Caco-2 (cell line): ENCODE results near the gene SLC7A11. TPM values are rescaled to one million over a fixed set of nuclear protein-coding genes. Genes with fewer than 3 reads are reported as not detected.

Source experiments
- BruUV-seq: library from RNA; stranded (reverse); fragments of 400-500 nt; replicated peaks from 2 replicates; lab custom pipeline; 2021; lab: Mats Ljungman, UMichigan
- CTCF ChIA-PET: fragments of 300-600 bp; sonication (Branson Sonifier 250); formaldehyde crosslinking; loops from one replicate; lab custom pipeline; 2022; ENCODE audit warnings: antibody characterized with exemption; lab: Charles Lee
- POLR2A ChIA-PET: fragments of 300-600 bp; sonication (Branson Sonifier 250); formaldehyde crosslinking; loops from one replicate; lab custom pipeline; 2022; ENCODE audit warnings: antibody characterized with exemption; lab: Charles Lee
- DNase-seq, 2 experiments: peaks; one replicate each; pipeline versions ENCODE4 v3.0.0 to v3.0.0-alpha.2; 2020 to 2022
- H3K27me3 ChIP-seq: replicated peaks from 2 replicates; pipeline ENCODE4 v1.6.0; 2011; ENCODE audit warnings: low read length; ENCODE audit not compliant: control insufficient read depth, insufficient read depth
- H3K36me3 ChIP-seq: 2 replicates; pipeline ENCODE4 v1.5.1; 2011; ENCODE audit warnings: low read length; ENCODE audit not compliant: control insufficient read depth, insufficient read depth
- H3K4me1 ChIP-seq: fragments of 250-450 bp; sonication (Bioruptor Pico); 2 replicates; pipeline ENCODE4 v1.5.1; 2020; ENCODE audit warnings: mild to moderate bottlenecking
- H3K4me3 ChIP-seq: 2 replicates; pipeline ENCODE4 v1.5.1; 2011; ENCODE audit warnings: low read depth, mild to moderate bottlenecking, control low read depth, low read length
- H3K9me3 ChIP-seq: fragments of 250-450 bp; sonication (Bioruptor Pico); 2 replicates; pipeline ENCODE4 v1.5.1; 2020; ENCODE audit warnings: mild to moderate bottlenecking, moderate library complexity
- H3K27ac Mint-ChIP-seq: one replicate; pipeline ENCODE4 v1.8.0; 2022; ENCODE audit warnings: mixed read lengths; ENCODE audit not compliant: unreplicated experiment
- H3K27me3 Mint-ChIP-seq: one replicate; pipeline ENCODE4 v1.8.0; 2022; ENCODE audit warnings: mixed read lengths; ENCODE audit not compliant: insufficient read depth, unreplicated experiment
- H3K36me3 Mint-ChIP-seq: one replicate; pipeline ENCODE4 v1.8.0; 2022; ENCODE audit warnings: mild to moderate bottlenecking, mixed read lengths; ENCODE audit not compliant: insufficient read depth, unreplicated experiment
- H3K4me1 Mint-ChIP-seq: one replicate; pipeline ENCODE4 v1.8.0; 2022; ENCODE audit warnings: low read depth, mixed read lengths; ENCODE audit not compliant: unreplicated experiment
- H3K4me3 Mint-ChIP-seq: one replicate; pipeline ENCODE4 v1.8.0; 2022; ENCODE audit warnings: mild to moderate bottlenecking, moderate library complexity, mixed read lengths; ENCODE audit not compliant: unreplicated experiment
- H3K9me3 Mint-ChIP-seq: one replicate; pipeline ENCODE4 v1.8.0; 2022; ENCODE audit warnings: mixed read lengths; ENCODE audit not compliant: unreplicated experiment
- CTCF ChIP-seq, 2 experiments: fragments of 200-600 bp in 1 of 2; IDR thresholded peaks; 1 replicate in 1 of 2; 2 replicates in 1 of 2; pipeline versions ENCODE4 v1.5.1 to v1.8.0; 2011 to 2022; ENCODE audit warnings: antibody characterized with exemption in 1 of 2, control low read depth in 1 of 2, inconsistent platforms in 1 of 2, low read depth in 1 of 2, low read length in 1 of 2, mild to moderate bottlenecking in 1 of 2, moderate library complexity in 1 of 2; ENCODE audit not compliant: insufficient read depth in 1 of 2, severe bottlenecking in 1 of 2, unreplicated experiment in 1 of 2
- intact Hi-C: fragments of 100-400 bp; cut with micrococcal nuclease; formaldehyde crosslinking; loops from one replicate; pipeline ENCODE4 v1.10.0; 2022; ENCODE audit not compliant: unreplicated experiment
- total RNA-seq: library from RNA; stranded (reverse); gene quantifications from 2 replicates; pipeline ENCODE4 v1.2.3, GENCODE V29; 2022

Gene SLC7A11
- total RNA-seq, 1 experiment from 2014 or later: 41.1 TPM

- TF ChIP-seq CTCF (IDR thresholded peaks at IDR 0.05; ENCODE audit: insufficient read depth in 1 of 2, low read depth in 1 of 2, low read length in 1 of 2, severe bottlenecking in 1 of 2, unreplicated experiment in 1 of 2): no peak
- Mint-ChIP-seq H3K9me3 (no peaks in the 10 kb centered on the region), H3K27ac (peak overlapping the region; percentile 61), H3K4me1 (peaks cover 33% of the 10 kb centered on the region), H3K4me3 (no peak overlapping the region), H3K36me3 (peaks cover 24% of the 10 kb centered on the region), H3K27me3 (no peaks in the 10 kb centered on the region)
- BruUV-seq: no TSS peak
- no peaks in the 10 kb centered on the region for H3K9me3 ChIP-seq
- H3K27me3 ChIP-seq: no peaks in the 10 kb centered on the region
- ChIA-PET CTCF (no interaction called here), POLR2A (no interaction called here)
- intact Hi-C loops: no loop called here
- H3K4me1 ChIP-seq: peaks cover 34% of the 10 kb centered on the region
- no peaks in the 10 kb centered on the region for H3K36me3 ChIP-seq
- no peak overlapping the region for H3K4me3 ChIP-seq
- DNase-seq: no peak
Measured at GRCh38 chr4:138202686-138203085, 39.5 kb downstream of the SLC7A11 start.

DNA sequence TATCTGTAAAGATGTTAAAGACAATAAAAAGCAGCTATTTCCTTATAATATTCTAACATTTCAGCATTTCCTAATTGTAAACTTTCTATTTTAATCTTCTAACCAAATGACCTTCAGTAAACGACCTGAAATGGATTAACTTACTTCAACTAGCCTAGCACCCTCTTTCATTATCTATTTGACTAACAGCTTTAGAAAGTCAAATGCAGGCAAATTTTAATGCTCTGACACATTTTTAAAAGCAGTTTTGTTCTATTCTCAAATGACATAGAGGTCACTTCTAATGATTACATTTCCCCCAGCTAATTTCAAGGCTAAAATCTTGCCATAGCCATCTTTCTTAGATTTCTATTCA, 41.9 kb downstream of the SLC7A11 start:
- no peak for TF ChIP-seq CTCF (IDR thresholded peaks at IDR 0.05; ENCODE audit: insufficient read depth in 1 of 2, low read depth in 1 of 2, low read length in 1 of 2, severe bottlenecking in 1 of 2, unreplicated experiment in 1 of 2)
- Histone ChIP-seq H3K36me3 (no peaks in the 10 kb centered on the region), H3K4me3 (no peak overlapping the region), H3K27me3 (no peaks in the 10 kb centered on the region), H3K9me3 (no peaks in the 10 kb centered on the region), H3K4me1 (peaks cover 27% of the 10 kb centered on the region)
- CTCF ChIA-PET: no interaction called here
- BruUV-seq: no TSS peak
- peaks cover 33% of the 10 kb centered on the region for H3K4me1 Mint-ChIP-seq
- peaks cover 36% of the 10 kb centered on the region for H3K36me3 Mint-ChIP-seq
- H3K27me3 Mint-ChIP-seq: no peaks in the 10 kb centered on the region
- H3K27ac Mint-ChIP-seq: peak overlapping the region; percentile 79
- peak overlapping the region; percentile 56 for H3K4me3 Mint-ChIP-seq
- intact Hi-C loops: no loop called here
- H3K9me3 Mint-ChIP-seq: no peaks in the 10 kb centered on the region
- POLR2A ChIA-PET: interaction anchor here (1.2 kb wide), 1 partner anchor 42 kb away, joined by 7 read pairs; the partner anchor contains the start of gene SLC7A11
- DNase-seq: no peak

DNA sequence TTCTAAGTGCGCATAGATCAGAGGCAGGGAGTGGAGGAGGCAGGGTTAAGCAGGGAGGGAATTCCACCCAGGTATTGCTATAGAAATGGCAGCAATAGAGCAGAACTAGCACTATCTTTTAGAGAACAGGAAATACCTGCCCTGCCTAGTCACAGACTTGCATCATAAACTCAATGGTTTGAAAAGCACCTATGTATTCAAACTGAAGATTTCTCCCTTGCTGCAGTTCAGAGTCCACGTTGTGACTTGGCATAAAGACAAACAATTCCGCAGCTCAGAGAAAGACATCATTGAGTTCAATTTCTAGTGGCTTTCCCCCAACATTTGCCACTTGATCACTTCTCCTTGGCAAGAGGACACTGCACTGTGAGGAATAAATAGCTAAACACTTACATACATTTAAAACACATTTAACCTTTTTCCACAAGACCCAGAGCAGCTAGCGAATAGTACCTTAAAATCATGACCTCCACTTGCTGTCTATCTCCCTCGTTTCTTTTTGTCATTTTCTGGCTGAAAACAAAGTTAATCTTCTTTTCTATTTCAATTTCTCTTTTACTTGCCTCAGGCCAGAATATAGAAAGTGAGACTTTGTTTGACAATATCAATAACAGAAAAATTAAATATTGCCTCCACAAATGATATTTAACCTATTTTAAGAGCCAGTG, 42.4 kb downstream of the SLC7A11 start:
- ChIA-PET CTCF (no interaction called here), POLR2A (interaction anchor here (1.2 kb wide), 1 partner anchor 43 kb away, joined by 7 read pairs; the partner anchor contains the start of gene SLC7A11)
- Histone ChIP-seq H3K36me3 (no peaks in the 10 kb centered on the region), H3K4me1 (peaks cover 27% of the 10 kb centered on the region), H3K27me3 (no peaks in the 10 kb centered on the region), H3K9me3 (no peaks in the 10 kb centered on the region), H3K4me3 (no peak overlapping the region)
- no peaks in the 10 kb centered on the region for H3K27me3 Mint-ChIP-seq
- peaks cover 36% of the 10 kb centered on the region for H3K36me3 Mint-ChIP-seq
- peak overlapping the region; percentile 56 for H3K4me3 Mint-ChIP-seq
- no peaks in the 10 kb centered on the region for H3K9me3 Mint-ChIP-seq
- TF ChIP-seq CTCF (IDR thresholded peaks at IDR 0.05; ENCODE audit: insufficient read depth in 1 of 2, low read depth in 1 of 2, low read length in 1 of 2, severe bottlenecking in 1 of 2, unreplicated experiment in 1 of 2): no peak
- BruUV-seq: TSS peak; percentile 99
- peak overlapping the region; percentile 79 for H3K27ac Mint-ChIP-seq
- intact Hi-C loops: loop anchor here (1.0 to 10.0 kb wide), 3 partner anchors 17 to 715 kb away; partner anchors contain the start of gene SLC7A11
- peaks cover 33% of the 10 kb centered on the region for H3K4me1 Mint-ChIP-seq
- peak; percentile 77 to 83 for DNase-seq
